T-helper 1 cell treated with Interleukin-12 subunit alpha and Interleukin-12 subunit beta and Interleukin-4 antibody, amounts not matched to agents 30 ng/mL and 1 ng/mL, for 36 hours (primary cell): ENCODE measurements around the gene ZNF627. TPM values are rescaled to one million over a fixed set of nuclear protein-coding genes. Genes with fewer than 3 reads are reported as not detected.
"Not testable (repeated sequence)": the region's sequence is repeated elsewhere in the genome, so short reads cannot be mapped to it uniquely, and the experiment has no call there.

ENCODE experiments used
- intact Hi-C: fragments of 100-400 bp; cut with micrococcal nuclease; formaldehyde crosslinking; loops from one replicate; pipeline ENCODE4 v1.15.1; 2024
- total RNA-seq: library from RNA; stranded (reverse); gene quantifications from 2 replicates; pipeline ENCODE4 v1.2.3, GENCODE V29; 2022

Gene ZNF627
- total RNA-seq, 1 donor from 2014 or later, result 3.9 TPM

DNA sequence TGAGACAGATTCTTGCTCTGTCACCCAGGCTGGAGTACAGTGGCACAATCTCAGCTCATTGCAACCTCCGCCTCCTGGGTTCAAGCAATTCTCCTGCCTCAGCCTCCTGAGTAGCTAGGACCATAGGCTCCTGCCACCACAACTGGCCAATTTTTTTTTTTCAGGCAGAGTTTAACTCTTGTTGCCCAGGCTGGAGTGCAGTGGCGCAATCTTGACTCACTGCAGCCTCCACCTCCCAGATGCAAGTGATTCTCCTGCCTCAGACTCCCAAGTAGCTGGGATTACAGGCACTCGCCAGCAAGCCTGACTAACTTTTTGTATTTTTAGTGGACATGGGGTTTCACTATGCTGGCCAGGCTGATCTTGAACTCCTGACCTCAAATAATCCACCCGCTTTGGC lies 23.5 kb upstream of the ZNF627 start:
- intact Hi-C loops, result not testable (repeated sequence)

DNA sequence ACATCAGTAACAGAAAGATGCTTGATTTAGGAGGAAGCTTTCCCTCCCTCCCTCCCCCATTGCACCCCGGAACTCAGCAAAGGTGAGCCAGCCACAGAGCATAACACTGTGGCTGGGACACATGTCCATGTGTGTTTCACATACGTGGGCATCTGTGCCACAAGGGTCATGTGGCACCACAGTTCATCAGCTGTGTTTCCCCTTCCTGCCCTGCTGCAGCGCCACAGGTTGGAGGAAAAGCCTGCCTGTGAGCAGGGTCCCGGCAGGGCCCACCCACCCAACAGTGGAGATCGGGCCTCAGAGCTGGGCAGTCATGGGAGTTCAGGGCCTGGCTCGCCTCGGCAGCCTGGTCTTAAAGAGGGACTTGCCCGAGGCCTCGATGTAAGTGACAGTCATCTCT lies 22.6 kb upstream of the ZNF627 start:
- intact Hi-C loops, result no loop called here

GRCh38 chr19:11576227-11576626 lies 21.1 kb upstream of the ZNF627 start:
- intact Hi-C loops, result no loop called here

GRCh38 chr19:11577451-11578257 lies 19.6 kb upstream of the ZNF627 start, which contains the start of gene ACP5:
ACP5 (minus strand) TSS chr19:11577645; CDS start chr19:11577317, 328 bp downstream.
- intact Hi-C loops, result no loop called here

DNA sequence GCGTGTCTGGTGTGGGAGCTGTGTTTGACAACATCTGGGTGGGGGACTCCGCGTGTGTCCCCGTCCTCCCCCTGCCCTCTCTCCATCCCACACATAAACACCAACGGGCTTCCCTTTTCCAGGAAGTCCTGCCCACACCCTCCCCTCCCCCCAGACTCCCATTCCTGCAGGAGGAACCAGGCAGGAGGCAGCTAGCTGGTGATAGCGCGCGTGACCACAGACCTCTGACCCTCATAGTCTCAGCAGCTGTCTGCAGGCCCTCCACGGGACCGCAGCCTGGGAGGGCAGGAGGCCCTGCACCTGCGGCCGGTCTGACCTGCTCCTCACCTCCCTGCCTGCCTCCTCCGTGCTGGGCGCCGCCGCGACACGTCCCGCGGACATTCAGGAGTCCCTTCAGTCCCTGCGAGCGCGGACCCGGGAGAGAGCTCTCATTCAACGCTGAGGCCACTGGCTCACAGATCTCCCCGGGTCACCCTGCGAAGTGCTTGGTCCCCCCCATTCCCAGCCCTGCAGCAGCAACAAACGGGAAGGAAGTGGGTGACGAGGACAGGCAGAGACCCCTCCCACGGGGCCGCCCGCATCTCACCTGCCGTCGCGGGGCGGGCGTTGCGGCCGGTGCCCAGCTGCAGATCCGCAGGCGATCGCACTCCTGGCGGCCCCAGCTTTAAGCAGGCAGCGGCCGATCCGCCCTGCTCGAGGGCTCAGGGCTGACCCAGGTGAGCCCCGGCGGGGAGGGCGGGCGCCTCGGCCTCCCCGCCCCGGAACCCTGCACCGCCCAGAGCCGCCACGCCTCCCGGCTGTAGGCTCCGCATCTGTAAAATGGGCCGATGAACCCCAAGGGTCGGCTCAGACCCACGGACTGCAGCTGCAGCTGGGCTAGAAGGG lies 18.8 kb upstream of the ZNF627 start:
- intact Hi-C loops, result no loop called here

DNA sequence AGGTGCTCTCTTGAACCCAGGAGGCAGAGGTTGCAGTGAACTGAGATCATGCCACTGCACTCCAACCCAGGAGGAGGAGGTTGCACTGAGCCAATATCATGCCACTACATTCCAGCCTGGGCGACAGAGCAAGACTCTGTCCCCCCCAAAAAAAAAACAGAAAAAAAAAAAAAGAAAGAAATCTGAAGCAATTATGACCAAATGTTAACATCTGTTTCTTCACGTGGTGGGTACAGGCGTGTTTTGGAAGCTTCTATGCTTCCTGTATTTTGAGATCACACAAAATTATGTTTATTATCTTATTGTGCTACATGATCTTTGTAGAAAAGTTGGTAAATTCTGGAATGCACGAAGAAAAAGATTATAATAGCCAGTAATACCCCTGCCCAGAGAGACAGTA lies 17.2 kb upstream of the ZNF627 start:
- intact Hi-C loops, result loop anchor here (5.0 kb wide), 2 partner anchors 143 to 198 kb away; partner anchors contain the start of genes EPOR, ODAD3 and PRKCSH

DNA sequence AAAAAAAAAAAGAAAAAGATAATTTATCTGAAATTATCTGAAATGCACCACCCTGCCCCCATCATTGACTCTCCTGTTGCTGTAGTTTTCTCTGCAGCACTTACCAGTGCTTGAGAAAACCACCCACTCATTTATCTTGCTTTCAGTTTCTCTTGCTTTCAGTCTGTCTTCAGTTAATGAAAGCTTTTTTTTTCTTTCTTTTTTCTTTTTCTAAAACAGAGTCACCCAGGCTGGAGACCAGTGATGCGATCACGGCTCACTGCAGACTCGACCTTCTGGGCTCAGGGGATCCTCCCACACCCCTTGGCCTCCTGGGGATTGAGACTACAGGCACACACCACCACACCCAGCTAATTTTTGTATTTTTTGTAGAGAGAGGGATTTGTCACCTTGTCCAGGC lies 15.5 kb upstream of the ZNF627 start:
- intact Hi-C loops, result loop anchor here (1.0 to 5.0 kb wide), 5 partner anchors 16 to 199 kb away; partner anchors contain the start of genes EPOR, ODAD3, PRKCSH and ZNF627

- intact Hi-C loops, result loop anchor here (2.0 to 5.0 kb wide), 2 partner anchors 82 to 449 kb away; partner anchors contain the start of gene ZNF653
These were observed 11.0 kb upstream of the ZNF627 start for GRCh38 chr19:11586331-11586730.

DNA sequence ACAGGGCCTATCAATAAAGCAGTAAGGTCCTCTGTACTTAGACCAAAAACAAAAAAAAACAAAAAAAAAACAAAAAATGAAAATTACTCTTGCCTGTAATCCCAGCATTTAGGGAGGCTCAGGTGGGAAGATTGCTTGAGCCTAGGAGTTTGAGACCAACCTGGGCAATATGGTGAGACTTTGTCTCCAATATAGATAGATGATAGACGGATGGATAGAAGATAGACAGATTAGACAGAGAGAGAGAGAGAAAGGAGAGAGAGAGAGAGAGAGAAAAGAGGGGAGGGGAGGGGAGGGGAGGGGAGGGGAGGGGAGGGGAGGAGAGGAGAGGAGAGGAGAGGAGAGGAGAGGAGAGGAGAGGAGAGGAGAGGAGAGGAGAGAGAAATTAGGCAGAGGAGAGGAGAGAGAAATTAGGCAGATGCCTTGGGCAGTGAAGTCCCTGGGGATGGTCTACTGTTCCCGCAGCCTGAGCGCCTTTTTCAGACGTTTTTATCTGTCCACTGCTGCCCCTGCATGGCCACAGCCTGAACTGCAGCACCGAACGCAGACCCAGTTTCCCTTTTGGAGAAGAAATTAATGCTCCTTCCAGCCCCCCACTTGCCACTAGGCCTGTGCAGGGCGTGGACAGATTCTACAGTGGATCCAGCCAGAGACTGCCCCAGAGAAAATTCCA lies 9.8 kb upstream of the ZNF627 start:
- intact Hi-C loops, result loop anchor here (1.0 to 5.0 kb wide), 7 partner anchors 27 to 450 kb away; partner anchors contain the start of gene ZNF653

DNA sequence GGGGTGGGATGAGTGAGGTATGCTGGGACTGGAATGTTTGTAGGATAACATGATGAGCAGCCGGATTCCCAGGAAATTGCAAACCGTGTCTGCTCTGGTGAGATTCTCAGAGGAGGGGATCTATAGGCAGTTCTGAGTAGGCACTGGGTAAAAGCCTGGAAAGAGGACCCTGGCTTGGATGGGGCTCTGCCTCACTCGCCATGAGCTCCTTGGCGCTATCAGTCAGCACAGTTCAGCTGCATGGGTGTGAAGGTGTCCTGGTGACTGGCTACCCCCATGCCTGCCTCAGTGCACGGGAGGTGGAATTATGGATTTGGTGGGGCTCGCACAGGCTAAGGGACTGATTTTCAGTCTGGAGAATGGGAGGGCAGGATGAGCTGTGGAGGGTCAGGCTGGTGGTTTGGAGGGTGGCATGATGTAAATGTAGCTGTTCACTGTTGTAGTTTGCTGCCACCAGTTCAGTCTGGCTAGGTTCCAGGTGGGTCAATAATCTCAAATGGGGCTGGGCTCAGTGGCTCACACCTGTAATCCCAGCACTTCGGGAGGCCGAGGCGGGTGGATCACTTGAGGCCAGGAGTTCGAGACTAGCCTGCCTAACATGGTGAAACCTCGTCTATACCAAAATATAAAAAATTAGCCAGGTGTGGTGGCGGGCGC lies 9.2 kb upstream of the ZNF627 start:
- intact Hi-C loops, result loop anchor here (1.0 to 5.0 kb wide), 7 partner anchors 28 to 451 kb away; partner anchors contain the start of gene ZNF653

GRCh38 chr19:11594084-11594483 lies 3.2 kb upstream of the ZNF627 start:
- intact Hi-C loops, result no loop called here

- intact Hi-C loops, result loop anchor here (2.0 kb wide), 2 partner anchors 143 to 567 kb away; partner anchors contain the start of genes ZNF136 and ZNF823
These were observed 1.1 kb upstream of the ZNF627 start for GRCh38 chr19:11596156-11596555.

DNA sequence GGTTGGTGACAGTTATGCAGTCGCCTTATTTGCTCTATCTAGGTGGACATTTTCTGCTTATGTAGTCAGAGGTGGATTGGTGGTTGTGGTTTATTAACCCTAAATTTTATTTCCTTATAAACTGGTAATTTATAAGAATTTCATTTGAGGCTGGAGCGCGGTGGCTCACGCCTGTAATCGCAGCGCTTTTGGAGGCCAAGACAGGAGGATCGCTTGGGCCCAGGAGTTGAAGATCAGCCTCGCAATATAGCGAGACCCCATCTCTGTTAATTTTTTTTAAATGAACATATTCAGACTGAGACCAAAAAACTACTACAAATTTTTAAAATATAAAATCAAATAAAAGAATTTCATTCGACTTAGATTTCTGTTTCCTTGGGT lies 810 bp downstream of the ZNF627 start:
- intact Hi-C loops, result no loop called here

GRCh38 chr19:11598746-11599145 lies 1.5 kb downstream of the ZNF627 start:
- intact Hi-C loops, result no loop called here

GRCh38 chr19:11599704-11600103 lies 2.4 kb downstream of the ZNF627 start:
- intact Hi-C loops, result not testable (repeated sequence)

DNA sequence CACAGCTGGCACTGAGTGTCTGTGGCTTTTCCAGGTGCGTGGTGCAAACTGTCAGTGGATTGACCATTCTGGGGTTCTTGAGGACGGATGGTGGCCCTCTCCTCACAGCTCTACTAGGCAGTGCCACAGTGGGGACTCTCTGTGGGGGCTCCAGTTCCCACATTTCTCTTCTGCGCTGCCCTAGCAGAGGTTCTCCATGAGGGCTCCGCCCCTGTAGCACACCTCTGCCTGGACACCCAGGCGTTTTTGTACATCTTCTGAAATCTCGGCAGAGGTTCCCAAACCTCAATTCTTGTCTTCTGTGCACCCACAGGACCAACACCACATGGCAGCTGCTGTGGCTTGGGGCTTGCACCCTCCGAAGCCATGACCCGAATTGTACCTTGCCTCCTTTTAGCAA lies 9.2 kb downstream of the ZNF627 start:
- intact Hi-C loops, result no loop called here

DNA sequence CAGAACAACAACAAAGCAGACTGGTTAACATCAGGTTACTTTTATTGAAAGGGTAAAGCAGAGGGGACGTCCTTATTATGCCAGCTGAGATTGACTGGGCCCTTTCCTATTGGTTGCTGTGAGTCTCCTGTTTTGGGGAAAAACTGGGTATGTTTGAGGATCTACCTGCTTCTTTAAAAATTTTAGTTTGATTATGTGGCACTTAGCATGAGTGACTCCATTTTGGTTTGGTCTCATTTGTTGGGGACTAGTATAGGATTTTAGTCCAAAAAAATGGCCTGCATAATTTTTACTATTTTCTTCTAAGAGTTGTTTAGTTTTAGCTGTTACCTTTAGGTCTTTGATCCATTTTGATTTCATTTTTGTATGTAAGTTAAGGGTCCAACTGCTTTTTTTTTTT lies 14.4 kb downstream of the ZNF627 start:
- intact Hi-C loops, result no loop called here

DNA sequence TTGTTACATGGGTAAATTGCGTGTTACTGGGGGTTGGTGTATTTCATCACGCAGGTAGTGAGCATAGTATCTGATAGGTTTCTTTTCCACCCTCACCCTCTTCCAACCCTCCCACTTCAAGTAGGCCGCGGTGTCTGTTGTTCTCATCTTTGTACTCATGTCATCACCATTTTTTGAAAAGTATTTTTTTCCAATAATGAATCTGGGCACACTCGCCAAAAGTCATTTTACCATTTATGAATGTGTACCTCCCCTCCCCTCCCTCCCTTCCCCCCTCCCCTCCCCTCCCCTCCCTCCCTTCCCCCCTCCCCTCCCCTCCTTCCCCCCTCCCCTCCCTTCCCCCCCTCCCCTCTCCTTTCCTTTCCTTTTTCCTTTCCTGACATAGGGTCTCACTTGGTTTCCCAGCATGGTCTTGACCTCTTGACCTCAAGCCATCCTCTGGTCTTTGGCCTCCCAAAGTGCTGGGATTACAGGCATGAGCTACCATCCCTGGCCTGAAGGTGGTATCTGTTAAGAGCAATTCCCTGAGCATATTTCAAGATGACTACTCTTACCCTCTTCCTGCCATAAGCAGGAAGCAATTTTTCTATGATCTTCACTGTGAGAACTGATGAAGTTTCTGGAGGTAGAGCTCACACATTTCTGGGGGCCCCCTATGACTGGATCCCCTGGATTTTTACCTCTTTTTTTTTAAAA lies 15.7 kb downstream of the ZNF627 start:
- intact Hi-C loops, result no loop called here

DNA sequence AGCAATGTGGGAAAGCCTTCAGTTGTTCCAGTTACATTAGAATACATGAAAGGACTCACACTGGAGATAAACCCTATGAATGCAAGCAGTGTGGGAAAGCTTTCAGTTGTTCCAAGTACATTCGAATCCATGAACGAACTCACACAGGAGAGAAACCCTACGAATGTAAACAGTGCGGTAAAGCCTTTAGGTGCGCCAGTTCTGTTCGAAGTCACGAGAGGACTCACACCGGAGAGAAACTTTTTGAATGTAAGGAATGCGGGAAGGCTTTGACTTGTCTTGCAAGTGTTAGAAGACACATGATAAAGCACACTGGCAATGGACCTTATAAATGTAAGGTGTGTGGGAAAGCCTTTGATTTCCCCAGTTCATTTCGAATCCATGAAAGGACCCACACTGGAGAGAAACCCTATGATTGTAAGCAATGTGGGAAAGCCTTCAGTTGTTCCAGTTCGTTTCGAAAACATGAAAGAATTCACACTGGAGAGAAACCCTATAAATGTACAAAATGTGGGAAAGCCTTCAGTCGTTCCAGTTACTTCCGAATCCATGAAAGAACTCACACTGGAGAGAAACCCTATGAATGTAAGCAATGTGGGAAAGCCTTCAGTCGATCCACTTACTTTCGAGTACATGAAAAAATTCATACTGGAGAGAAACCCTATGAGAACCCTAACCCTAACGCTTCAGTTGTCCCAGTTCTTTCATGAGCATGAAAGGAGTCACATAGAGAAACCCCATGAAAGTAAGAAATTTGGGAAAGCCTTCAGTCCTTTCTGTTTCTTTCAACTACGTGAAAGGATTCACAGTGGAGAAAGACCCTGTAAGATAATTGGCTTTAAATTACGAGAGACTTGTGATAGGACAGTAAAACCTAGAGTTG lies 20.1 kb downstream of the ZNF627 start:
- intact Hi-C loops, result no loop called here
